OCI-LY7 (cell line): ENCODE data around the gene RANBP3L.

Experiments used
- EZH2phosphoT487 ChIP-seq: fragments of 200-600 bp; sonication (generic); IDR thresholded peaks from 2 replicates; pipeline ENCODE4 v1.6.1; 2018; ENCODE audit warnings: low read depth, borderline replicate concordance, mild to moderate bottlenecking, mixed run types, antibody characterized with exemption, low read length, moderate library complexity, mixed read lengths
- TF ChIP-seq, protein P1 (sequence below): fragments of 200-600 bp; sonication (generic); conservative IDR thresholded peaks from 2 replicates; pipeline ENCODE4 v1.5.1; 2014; ENCODE audit warnings: mild to moderate bottlenecking, antibody characterized with exemption, low read length, moderate library complexity, mixed read lengths

DNA sequence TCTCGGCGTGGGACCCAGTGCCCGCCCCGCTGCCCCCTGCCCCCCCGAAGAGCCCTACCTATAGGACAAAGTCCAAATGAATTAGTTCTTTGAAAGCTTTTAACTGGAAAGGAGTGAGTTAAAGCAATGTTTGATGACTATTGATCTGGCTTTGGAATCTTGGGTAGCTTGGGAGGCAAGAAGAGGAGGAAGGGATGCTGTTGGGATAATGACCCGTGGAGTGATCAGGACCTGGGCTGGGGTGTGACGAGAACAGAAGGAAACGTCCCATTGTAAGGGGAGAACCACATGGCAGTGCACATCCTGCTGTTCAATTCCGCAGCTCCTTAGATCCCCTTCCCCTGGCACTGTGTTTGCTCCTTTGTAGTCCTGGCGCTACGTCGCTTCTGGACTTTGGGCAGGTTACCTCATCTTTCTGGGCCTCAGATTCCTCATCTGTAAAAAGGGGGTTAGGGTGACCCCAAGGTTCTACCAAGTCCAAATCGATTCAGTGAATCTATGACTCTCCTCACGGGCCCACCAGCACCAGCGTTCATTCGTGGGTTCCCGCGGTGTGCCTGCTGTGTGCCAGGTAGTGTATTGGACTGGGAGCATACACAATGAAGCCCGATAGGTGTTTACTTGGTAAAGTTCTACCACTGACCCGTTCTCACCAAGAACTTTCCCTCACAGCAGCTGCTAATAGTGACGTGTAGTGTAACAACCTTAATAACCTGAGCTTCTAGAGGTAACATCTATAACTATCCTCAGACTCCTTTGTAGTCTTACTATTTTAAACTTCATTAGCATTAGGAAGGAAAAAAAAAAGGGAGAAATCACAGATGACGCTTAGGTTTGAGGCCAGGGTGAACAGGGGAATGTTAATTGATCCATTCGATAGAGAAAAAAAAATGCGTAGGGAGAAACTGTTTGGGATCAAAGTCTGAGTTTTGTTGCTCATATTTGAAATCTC, 58.9 kb downstream of the RANBP3L start:
- TF ChIP-seq, protein P1, sequence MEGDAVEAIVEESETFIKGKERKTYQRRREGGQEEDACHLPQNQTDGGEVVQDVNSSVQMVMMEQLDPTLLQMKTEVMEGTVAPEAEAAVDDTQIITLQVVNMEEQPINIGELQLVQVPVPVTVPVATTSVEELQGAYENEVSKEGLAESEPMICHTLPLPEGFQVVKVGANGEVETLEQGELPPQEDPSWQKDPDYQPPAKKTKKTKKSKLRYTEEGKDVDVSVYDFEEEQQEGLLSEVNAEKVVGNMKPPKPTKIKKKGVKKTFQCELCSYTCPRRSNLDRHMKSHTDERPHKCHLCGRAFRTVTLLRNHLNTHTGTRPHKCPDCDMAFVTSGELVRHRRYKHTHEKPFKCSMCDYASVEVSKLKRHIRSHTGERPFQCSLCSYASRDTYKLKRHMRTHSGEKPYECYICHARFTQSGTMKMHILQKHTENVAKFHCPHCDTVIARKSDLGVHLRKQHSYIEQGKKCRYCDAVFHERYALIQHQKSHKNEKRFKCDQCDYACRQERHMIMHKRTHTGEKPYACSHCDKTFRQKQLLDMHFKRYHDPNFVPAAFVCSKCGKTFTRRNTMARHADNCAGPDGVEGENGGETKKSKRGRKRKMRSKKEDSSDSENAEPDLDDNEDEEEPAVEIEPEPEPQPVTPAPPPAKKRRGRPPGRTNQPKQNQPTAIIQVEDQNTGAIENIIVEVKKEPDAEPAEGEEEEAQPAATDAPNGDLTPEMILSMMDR: no peak
- TF ChIP-seq EZH2phosphoT487: no peak
